GM12801 (cell line): ENCODE data around the gene C2CD3.

ENCODE experiments used
- CTCF ChIP-seq: IDR thresholded peaks from one replicate; pipeline ENCODE4 v1.5.1; 2011; ENCODE audit warnings: control low read depth; ENCODE audit not compliant: insufficient read length; ENCODE audit errors: extremely low read depth

The C2CD3 gene

GRCh38 chr11:73989156-73989555 lies 181.6 kb downstream of the C2CD3 start:
- no peak for TF ChIP-seq CTCF

DNA sequence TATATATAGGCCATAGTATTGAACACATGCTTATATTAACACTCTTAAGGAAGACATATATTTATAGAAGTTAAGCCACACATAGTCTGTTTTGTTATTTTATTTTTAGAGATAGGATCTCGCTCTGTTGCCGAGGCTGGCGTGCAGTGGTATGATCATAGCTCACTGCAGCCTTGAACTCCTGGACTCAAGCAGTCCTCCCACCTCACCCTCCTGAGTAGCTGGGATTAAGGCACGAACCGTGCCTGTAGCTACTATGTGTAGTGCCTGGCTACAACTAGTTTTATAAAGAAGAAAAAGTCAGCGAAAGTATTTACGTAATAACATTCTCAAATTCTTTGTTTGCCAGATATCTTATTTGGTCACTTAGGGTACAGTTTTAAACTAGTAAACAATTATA lies 182.6 kb downstream of the C2CD3 start:
- TF ChIP-seq CTCF = no peak

DNA sequence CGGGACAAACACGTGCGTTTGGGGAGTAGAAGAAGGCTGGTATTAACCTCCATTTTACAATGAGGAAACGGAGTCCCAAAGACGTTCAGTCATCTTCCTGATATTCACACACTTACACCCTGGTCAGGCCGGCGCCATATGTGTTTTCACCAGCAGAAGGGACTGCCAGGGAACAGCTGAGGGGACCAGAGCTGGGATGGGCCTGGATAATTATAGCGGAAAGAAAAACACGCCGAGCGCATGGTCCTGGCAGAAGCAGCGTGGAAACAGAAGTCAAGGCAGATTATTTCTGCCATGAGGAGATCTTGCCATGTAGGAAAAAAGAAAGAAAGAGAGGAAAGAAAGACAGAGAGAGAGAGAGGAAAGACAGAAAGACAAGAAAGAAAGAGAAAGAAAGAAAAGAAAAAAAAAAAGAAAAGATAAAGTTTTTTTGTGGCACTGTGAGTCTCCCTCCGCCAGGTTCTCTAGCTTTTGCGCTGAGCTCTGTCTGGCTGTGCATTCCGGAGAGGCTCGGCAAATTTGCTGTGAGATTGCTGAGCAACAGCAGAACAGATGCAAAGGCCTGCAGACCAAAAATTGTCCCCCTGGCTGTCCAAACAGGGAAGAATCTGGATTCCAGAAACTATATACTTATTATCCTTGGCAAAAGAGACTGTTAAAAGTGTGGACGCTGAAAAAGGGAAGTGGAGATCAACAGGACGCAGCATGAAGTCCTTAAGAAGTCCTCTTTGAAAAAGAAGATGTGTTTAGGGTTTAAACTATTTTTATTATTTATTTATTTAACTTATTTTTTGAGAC lies 186.9 kb downstream of the C2CD3 start:
- TF ChIP-seq CTCF = no peak

GRCh38 chr11:73982990-73983740 lies 187.6 kb downstream of the C2CD3 start:
- TF ChIP-seq CTCF = no peak

DNA sequence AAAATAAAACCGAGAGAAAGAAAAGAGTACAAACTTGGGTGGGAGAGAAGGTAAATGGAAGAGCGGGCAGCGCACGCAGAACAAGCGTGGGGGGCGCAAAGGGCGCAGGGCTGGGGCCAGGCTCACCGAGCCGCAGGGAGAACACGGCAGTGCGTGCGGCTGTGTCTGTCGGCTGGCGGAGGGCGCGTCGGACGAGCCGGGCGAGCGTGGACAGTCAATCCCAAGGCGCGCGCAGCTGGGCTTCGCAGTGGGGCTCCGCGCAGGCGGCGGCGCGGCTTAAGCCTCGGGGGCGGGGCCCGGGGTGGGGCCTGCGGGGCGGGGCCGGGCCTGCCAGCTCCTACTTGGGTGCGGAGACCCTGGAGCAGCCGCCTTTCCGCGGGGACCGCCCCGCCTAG lies 188.2 kb downstream of the C2CD3 start, which contains the start of gene UCP2:
UCP2 (minus strand) TSS at position 249 of the 395 bp plus-strand sequence. CDS start 4,465 bp downstream, outside the sequence.
- TF ChIP-seq CTCF = no peak

GRCh38 chr11:73981051-73981805 lies 189.6 kb downstream of the C2CD3 start:
- no peak for TF ChIP-seq CTCF
